Tibial nerve (tissue), 4 donors: ENCODE measurements around the gene PLA1A. TPM values are rescaled to one million over a fixed set of nuclear protein-coding genes. Genes with fewer than 3 reads are reported as not detected.
"Not testable (repeated sequence)": the region's sequence is repeated elsewhere in the genome, so short reads cannot be mapped to it uniquely, and the experiment has no call there.

Experiments used
- DNase-seq, 2 donors: peaks; one replicate each; pipeline ENCODE4 v3.0.0-alpha.2; 2019; ENCODE audit warnings: low spot score in 2 of 2
- H3K27ac ChIP-seq, 4 donors: fragments of 200-600 bp; sonication (generic) in 3 of 4; one replicate each; pipeline ENCODE4 v1.5.1; 2017 to 2019; ENCODE audit warnings: mild to moderate bottlenecking in 1 of 4
- H3K27me3 ChIP-seq, 2 donors: fragments of 200-600 bp; sonication (generic) in 1 of 2; one replicate each; pipeline versions ENCODE4 v1.5.1 to v1.6.0; 2017 to 2019
- H3K36me3 ChIP-seq, 3 donors: fragments of 200-600 bp; sonication (generic); one replicate each; pipeline ENCODE4 v1.5.1; 2018 to 2019
- H3K4me1 ChIP-seq, 4 donors: fragments of 200-600 bp; sonication (generic) in 3 of 4; one replicate each; pipeline ENCODE4 v1.5.1; 2017 to 2019
- H3K4me3 ChIP-seq, 4 donors: fragments of 200-600 bp; sonication (generic) in 3 of 4; one replicate each; pipeline ENCODE4 v1.5.1; 2017 to 2019; ENCODE audit warnings: mild to moderate bottlenecking in 1 of 4, moderate library complexity in 1 of 4
- H3K9me3 ChIP-seq, 4 donors: fragments of 200-600 bp; sonication (generic) in 3 of 4; one replicate each; pipeline ENCODE4 v1.5.1; 2017 to 2019
- EP300 ChIP-seq, 2 donors: sonication (generic); formaldehyde crosslinking; IDR thresholded peaks; one replicate each; pipeline ENCODE4 v1.6.1; 2017; ENCODE audit warnings: antibody characterized with exemption in 2 of 2, mild to moderate bottlenecking in 1 of 2
- POLR2A ChIP-seq, 2 donors: fragments of 450-650 bp; IDR thresholded peaks; one replicate each; pipeline ENCODE4 v1.6.1; 2017; ENCODE audit warnings: antibody characterized with exemption in 2 of 2, mild to moderate bottlenecking in 2 of 2, moderate library complexity in 2 of 2
- WGBS, 2 donors: methylation state at CpG; one replicate each; pipeline ENCODE4 v1.1.5; 2018; 5-methylcytosine and 5-hydroxymethylcytosine counted together
- total RNA-seq, 4 donors: library from RNA; depleted of rRNA; stranded (reverse); fragments of >200 nt; gene quantifications; one replicate each; pipeline ENCODE4 v1.1.0, GENCODE V29; 2016
- TF ChIP-seq, protein P1 (sequence below), 5 experiments: fragments of 200-600 bp in 3 of 5; fragments of 450-650 bp in 2 of 5; sonication (generic) in 3 of 5; IDR thresholded peaks; one replicate each; pipeline ENCODE4 v1.5.1; 2016 to 2019; ENCODE audit warnings: antibody characterized with exemption in 5 of 5, mild to moderate bottlenecking in 3 of 5, moderate library complexity in 2 of 5

Gene PLA1A
- total RNA-seq, 4 donors from 2014 or later, result 2.5 to 12.0 (median 3.9) TPM; not detected in 1

DNA sequence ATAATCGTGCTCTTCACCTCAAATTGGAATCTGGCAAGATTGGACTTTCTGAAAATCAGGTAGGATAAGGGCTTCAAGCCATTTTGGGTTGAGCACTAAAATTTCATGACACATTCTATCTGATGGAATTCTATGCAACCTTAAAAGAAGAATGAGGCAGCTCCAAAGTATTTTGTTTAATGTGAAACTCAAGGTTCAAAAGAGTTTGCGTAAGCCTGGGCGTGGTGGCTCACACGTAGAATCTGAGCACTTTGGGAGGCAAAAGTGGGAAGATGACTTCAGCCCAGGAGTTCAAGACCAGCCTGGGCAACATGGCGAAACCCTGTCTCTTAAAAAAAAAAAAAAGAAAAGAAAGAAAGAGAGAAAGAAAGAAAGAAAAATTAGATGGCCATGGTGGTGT is 3.6 kb upstream of the PLA1A start:
- Histone ChIP-seq H3K27ac (no peak overlapping the region), H3K4me3 (no peak overlapping the region), H3K36me3 (peaks cover 0 to 5% (median 0%) of the 10 kb centered on the region in 3 donors), H3K4me1 (peaks cover 0 to 22% (median 0%) of the 10 kb centered on the region in 4 donors), H3K9me3 (no peaks in the 10 kb centered on the region), H3K27me3 (no peaks in the 10 kb centered on the region)
- no peak for TF ChIP-seq POLR2A (IDR thresholded peaks at IDR 0.05)
- no peak for TF ChIP-seq EP300 (IDR thresholded peaks at IDR 0.05)
- TF ChIP-seq, protein P1, sequence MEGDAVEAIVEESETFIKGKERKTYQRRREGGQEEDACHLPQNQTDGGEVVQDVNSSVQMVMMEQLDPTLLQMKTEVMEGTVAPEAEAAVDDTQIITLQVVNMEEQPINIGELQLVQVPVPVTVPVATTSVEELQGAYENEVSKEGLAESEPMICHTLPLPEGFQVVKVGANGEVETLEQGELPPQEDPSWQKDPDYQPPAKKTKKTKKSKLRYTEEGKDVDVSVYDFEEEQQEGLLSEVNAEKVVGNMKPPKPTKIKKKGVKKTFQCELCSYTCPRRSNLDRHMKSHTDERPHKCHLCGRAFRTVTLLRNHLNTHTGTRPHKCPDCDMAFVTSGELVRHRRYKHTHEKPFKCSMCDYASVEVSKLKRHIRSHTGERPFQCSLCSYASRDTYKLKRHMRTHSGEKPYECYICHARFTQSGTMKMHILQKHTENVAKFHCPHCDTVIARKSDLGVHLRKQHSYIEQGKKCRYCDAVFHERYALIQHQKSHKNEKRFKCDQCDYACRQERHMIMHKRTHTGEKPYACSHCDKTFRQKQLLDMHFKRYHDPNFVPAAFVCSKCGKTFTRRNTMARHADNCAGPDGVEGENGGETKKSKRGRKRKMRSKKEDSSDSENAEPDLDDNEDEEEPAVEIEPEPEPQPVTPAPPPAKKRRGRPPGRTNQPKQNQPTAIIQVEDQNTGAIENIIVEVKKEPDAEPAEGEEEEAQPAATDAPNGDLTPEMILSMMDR (IDR thresholded peaks at IDR 0.05), result no peak
- no peak for DNase-seq
- WGBS, 2 donors, result 88 to 89% methylated on average over 5 of the region's 5 CpGs

DNA sequence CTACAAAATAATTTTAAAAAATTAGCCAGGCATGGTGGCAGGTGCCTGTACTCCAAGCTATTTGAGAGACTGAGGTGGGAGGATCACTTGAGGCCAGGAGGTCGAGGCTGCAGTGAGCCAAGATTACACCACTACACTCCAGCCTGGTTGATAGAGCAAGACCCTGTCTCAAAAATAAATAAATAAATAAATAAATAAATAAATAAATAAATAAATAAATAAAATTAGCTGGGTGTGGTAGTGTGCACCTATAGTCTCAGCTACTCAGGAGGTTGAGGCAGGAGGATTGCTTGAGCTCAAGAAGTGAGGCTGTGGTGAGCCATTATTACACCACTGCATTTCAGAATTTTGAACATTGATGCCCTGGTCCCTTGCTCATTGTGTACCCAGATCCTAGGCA is 2.8 kb upstream of the PLA1A start:
- H3K27ac ChIP-seq, H3K4me3 ChIP-seq, H3K36me3 ChIP-seq, H3K9me3 ChIP-seq, H3K27me3 ChIP-seq, DNase-seq: not testable (repeated sequence)
- 91% methylated on average over 1 of the region's 1 CpG for WGBS, 2 donors
- H3K4me1 ChIP-seq, result peaks cover 0 to 22% (median 0%) of the 10 kb centered on the region in 4 donors

GRCh38 chr3:119595639-119596334 is 1.9 kb upstream of the PLA1A start:
- Histone ChIP-seq H3K9me3 (no peaks in the 10 kb centered on the region), H3K27me3 (no peaks in the 10 kb centered on the region), H3K4me3 (peak overlapping the region; percentile 1 to 29 (median 10)), H3K4me1 (peaks cover 0 to 22% (median 0%) of the 10 kb centered on the region in 4 donors), H3K36me3 (no peaks in the 10 kb centered on the region), H3K27ac (peak overlapping the region in 1 of 4 donors; percentile 47)
- TF ChIP-seq POLR2A (IDR thresholded peaks at IDR 0.05) (no peak), EP300 (IDR thresholded peaks at IDR 0.05) (no peak)
- TF ChIP-seq, protein P1 (IDR thresholded peaks at IDR 0.05), result no peak
- DNase-seq, result no peak
- 57 to 64% methylated on average over 6 to 7 of the region's 7 CpGs for WGBS, 2 donors

DNA sequence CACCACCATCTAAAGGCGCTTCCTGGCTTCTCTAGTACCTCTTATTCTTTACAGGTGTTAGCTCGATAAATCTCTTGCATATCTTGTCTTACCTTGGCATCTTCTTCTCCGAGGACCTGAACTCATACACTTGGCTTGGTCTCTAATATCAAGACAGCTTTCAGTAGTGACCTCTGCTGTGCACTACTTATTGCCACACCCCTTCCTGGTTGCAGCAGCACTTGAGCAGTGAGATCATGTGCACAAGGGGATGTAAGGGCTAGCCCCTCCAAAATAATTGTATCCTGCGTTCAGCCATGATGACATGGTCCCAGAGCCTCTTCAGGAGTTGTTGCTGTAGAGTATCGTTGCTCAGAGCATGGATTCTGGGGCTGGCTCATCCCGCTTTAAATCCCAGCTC is 1.3 kb upstream of the PLA1A start:
- Histone ChIP-seq H3K27me3 (no peaks in the 10 kb centered on the region), H3K36me3 (no peaks in the 10 kb centered on the region), H3K27ac (no peak overlapping the region), H3K4me1 (peaks cover 0 to 22% (median 0%) of the 10 kb centered on the region in 4 donors), H3K9me3 (no peaks in the 10 kb centered on the region), H3K4me3 (no peak overlapping the region)
- 79 to 88% methylated on average over 6 of the region's 6 CpGs for WGBS, 2 donors
- no peak for TF ChIP-seq POLR2A (IDR thresholded peaks at IDR 0.05)
- no peak for TF ChIP-seq EP300 (IDR thresholded peaks at IDR 0.05)
- TF ChIP-seq, protein P1 (IDR thresholded peaks at IDR 0.05), result no peak
- DNase-seq, result no peak

- no peak for DNase-seq
- no peaks in the 10 kb centered on the region for H3K9me3 ChIP-seq
- TF ChIP-seq POLR2A (IDR thresholded peaks at IDR 0.05) (no peak), EP300 (IDR thresholded peaks at IDR 0.05) (no peak)
- TF ChIP-seq, protein P1 (IDR thresholded peaks at IDR 0.05), result no peak
- H3K4me1 ChIP-seq, result peaks cover 0 to 22% (median 0%) of the 10 kb centered on the region in 4 donors
- H3K36me3 ChIP-seq, result no peaks in the 10 kb centered on the region
- WGBS, 2 donors, result 84 to 94% methylated on average over 1 of the region's 1 CpG
- no peaks in the 10 kb centered on the region for H3K27me3 ChIP-seq
- H3K4me3 ChIP-seq, result no peak overlapping the region
- peak overlapping the region in 1 of 4 donors; percentile 58 for H3K27ac ChIP-seq
Observed at GRCh38 chr3:119598410-119599098, 869 bp downstream of the PLA1A start.
